ENCODE results near the gene COLEC11.

The COLEC11 gene

GRCh38 chr2:3662239-3662638 lies 67.3 kb downstream of the COLEC11 start:
- TF ChIP-seq CTCF (conservative IDR thresholded peaks at IDR 0.05) (no peak), ZFX (IDR thresholded peaks at IDR 0.05) (no peak)
- H3K27ac ChIP-seq: no peak overlapping the region

- no peak overlapping the region for H3K27ac ChIP-seq
- TF ChIP-seq CTCF (conservative IDR thresholded peaks at IDR 0.05) (no peak), ZFX (IDR thresholded peaks at IDR 0.05) (no peak)
These were observed 69.2 kb downstream of the COLEC11 start for GRCh38 chr2:3664118-3664517.

- TF ChIP-seq ZFX (IDR thresholded peaks at IDR 0.05) (no peak), CTCF (conservative IDR thresholded peaks at IDR 0.05) (no peak)
- H3K27ac ChIP-seq: no peak overlapping the region
These were observed 70.0 kb downstream of the COLEC11 start for GRCh38 chr2:3664925-3665324.

- H3K27ac ChIP-seq: no peak overlapping the region
- TF ChIP-seq ZFX (IDR thresholded peaks at IDR 0.05) (no peak), CTCF (conservative IDR thresholded peaks at IDR 0.05) (no peak)
These were observed 71.1 kb downstream of the COLEC11 start for GRCh38 chr2:3665886-3666612.

- no peak overlapping the region for H3K27ac ChIP-seq
- no peak for TF ChIP-seq ZFX (IDR thresholded peaks at IDR 0.05)
- no peak for TF ChIP-seq CTCF (conservative IDR thresholded peaks at IDR 0.05)
These were observed 71.7 kb downstream of the COLEC11 start for GRCh38 chr2:3666613-3666975.

- no peak overlapping the region for H3K27ac ChIP-seq
- TF ChIP-seq ZFX (IDR thresholded peaks at IDR 0.05) (no peak), CTCF (conservative IDR thresholded peaks at IDR 0.05) (no peak)
These were observed 72.3 kb downstream of the COLEC11 start for GRCh38 chr2:3667151-3667631.

GRCh38 chr2:3669656-3670055 lies 74.7 kb downstream of the COLEC11 start:
- no peak overlapping the region for H3K27ac ChIP-seq
- no peak for TF ChIP-seq CTCF (conservative IDR thresholded peaks at IDR 0.05)
- TF ChIP-seq ZFX (IDR thresholded peaks at IDR 0.05): no peak

Data from C4-2B (cell line).